Hematopoietic multipotent progenitor cell treated with erythropoietin and hydrocortisone succinate and interleukin-3 and kit ligand, for 15 days (in vitro differentiated cells): ENCODE measurements around the gene PDE6A.
"Not testable (repeated sequence)": the region's sequence is repeated elsewhere in the genome, so short reads cannot be mapped to it uniquely, and the experiment has no call there.

Source experiments
- DNase-seq: peaks from one replicate; pipeline ENCODE4 v3.0.0-alpha.2; 2015; ENCODE audit warnings: low spot score

The PDE6A gene

GRCh38 chr5:149894237-149894636 is 50.4 kb downstream of the PDE6A start:
- no peak for DNase-seq

GRCh38 chr5:149893403-149893931 is 51.1 kb downstream of the PDE6A start:
- DNase-seq, result no peak

- DNase-seq, result no peak
Observed at GRCh38 chr5:149892594-149892993, 52.0 kb downstream of the PDE6A start.

- no peak for DNase-seq
Observed at GRCh38 chr5:149888280-149888679, 56.3 kb downstream of the PDE6A start.

- no peak for DNase-seq
Observed at GRCh38 chr5:149887622-149888183, 56.9 kb downstream of the PDE6A start.

GRCh38 chr5:149886692-149887470 is 57.7 kb downstream of the PDE6A start:
- no peak for DNase-seq

GRCh38 chr5:149886060-149886459 is 58.5 kb downstream of the PDE6A start:
- DNase-seq, result no peak

GRCh38 chr5:149885513-149885912 is 59.1 kb downstream of the PDE6A start:
- DNase-seq, result no peak

- DNase-seq, result no peak
Observed at GRCh38 chr5:149883550-149883949, 61.0 kb downstream of the PDE6A start.

- DNase-seq, result not testable (repeated sequence)
Observed at GRCh38 chr5:149882633-149883032, 62.0 kb downstream of the PDE6A start.

GRCh38 chr5:149881874-149882273 is 62.7 kb downstream of the PDE6A start:
- no peak for DNase-seq

GRCh38 chr5:149881069-149881622 is 63.4 kb downstream of the PDE6A start:
- no peak for DNase-seq

GRCh38 chr5:149879593-149879992 is 65.0 kb downstream of the PDE6A start:
- DNase-seq, result not testable (repeated sequence)

- no peak for DNase-seq
Observed at GRCh38 chr5:149878371-149878770, 66.2 kb downstream of the PDE6A start.

GRCh38 chr5:149873896-149874295 is 70.7 kb downstream of the PDE6A start:
- no peak for DNase-seq

- no peak for DNase-seq
Observed at GRCh38 chr5:149872351-149873040, 72.1 kb downstream of the PDE6A start.

- no peak for DNase-seq
Observed at GRCh38 chr5:149871471-149871870, 73.1 kb downstream of the PDE6A start.

- no peak for DNase-seq
Observed at GRCh38 chr5:149870697-149871096, 73.9 kb downstream of the PDE6A start.

GRCh38 chr5:149870232-149870631 is 74.4 kb downstream of the PDE6A start:
- DNase-seq, result no peak

GRCh38 chr5:149869411-149869821 is 75.2 kb downstream of the PDE6A start:
- no peak for DNase-seq

- no peak for DNase-seq
Observed at GRCh38 chr5:149865746-149866145, 78.8 kb downstream of the PDE6A start.

- no peak for DNase-seq
Observed at GRCh38 chr5:149863830-149864229, 80.8 kb downstream of the PDE6A start.

- no peak for DNase-seq
Observed at GRCh38 chr5:149863176-149863575, 81.4 kb downstream of the PDE6A start.
